HG03280 (cell line): Measurements from ENCODE around the gene YES1.
"Not testable (repeated sequence)": the region's sequence is repeated elsewhere in the genome, so short reads cannot be mapped to it uniquely, and the experiment has no call there.

Experiments
- ATAC-seq: cut with Tn5 transposase; IDR thresholded peaks from one replicate; pipeline ENCODE4 v1.9.1; 2021; ENCODE audit warnings: mild to moderate bottlenecking, moderate library complexity; ENCODE audit not compliant: unreplicated experiment

The YES1 gene

DNA sequence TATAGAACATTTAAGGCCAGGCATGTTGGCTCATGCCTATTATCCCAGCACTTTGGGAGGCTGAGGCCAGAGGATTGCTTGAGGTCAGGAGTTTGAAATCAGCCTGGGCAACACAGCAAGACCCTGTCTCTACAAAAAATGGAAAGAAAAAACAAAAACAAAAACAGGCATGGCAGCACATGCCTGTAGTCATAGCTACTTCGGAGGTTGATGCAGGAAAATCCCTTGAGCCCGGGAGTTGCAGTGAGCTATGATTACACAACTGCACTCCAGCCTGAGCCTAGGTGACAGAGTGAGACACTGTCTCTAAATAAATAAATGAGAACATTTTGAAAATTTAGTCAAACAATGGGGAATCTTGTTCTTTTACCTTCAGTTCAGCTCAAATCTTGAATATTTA is 12.1 kb upstream of the YES1 start:
- no peak for ATAC-seq

DNA sequence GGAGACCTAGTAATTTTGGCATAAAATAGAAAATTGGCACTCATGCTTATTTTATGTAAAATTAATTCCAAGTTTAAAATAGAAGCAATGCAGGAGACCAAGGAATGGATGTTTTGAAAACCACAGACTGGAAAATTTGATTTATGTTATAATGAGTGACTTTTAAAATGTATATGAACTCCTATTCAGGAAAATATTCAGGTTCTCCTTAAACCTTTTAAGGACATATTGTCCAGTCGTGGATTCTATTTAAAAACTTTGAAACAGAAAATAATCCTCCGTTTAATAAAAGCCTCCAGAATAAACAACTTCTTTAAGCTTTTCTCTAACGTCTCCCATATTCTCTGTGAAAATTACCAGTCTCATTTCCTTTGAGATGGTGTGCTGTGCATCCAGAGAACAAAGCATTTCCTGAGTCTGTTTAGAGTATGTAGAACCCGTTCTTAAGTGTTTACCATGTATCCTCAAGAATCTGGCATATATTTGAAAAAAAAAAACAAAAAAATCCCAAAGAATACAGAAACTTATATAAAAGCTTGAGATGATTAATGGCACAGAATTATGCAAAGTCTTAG is 8.6 kb upstream of the YES1 start:
- no peak for ATAC-seq

DNA sequence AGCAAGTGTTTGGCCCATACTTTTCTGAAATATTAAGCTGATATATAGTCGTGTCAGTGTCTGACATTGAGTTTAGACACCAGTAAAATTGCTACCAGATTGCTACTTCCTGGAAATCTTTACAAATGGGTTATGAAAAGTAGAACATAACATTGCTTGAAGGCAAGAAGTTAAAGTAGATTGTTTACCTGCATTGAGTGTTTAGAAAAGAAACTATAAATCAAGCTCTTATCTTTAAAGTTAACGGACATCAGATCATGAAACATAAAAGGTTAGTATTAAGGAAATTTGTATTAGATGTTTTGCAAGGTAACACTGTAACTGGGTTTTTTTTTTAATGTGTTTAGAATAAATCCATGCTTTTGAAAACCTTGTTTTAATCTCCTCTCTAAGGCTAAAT is 4.8 kb upstream of the YES1 start:
- no peak for ATAC-seq

DNA sequence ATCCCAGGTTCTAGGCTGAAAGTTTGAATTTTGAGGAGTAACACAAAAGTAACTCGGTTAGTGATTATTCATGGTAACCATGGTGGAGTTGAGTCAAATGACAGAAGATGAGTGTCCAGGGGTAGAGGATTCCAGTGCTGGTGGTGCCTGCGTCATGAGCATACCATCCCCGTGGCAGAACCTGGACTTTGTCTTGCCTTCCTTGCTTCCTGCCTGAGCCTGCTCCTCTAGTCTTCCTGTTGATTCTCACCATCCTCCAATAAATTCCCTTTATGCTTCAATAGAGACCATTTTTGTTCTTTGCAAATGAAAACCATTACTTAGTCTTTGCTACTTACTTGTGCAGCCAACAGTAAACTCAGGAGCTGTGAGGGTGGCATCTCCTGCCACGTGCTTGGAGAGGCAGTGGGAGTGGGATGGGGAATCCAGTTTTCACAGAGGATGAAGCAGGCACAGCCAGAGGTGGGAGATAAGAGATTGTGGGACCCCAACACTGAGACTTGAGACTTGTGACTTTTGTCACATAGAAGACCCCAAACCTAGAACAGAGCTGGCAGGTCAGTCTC is 4.1 kb upstream of the YES1 start:
- no peak for ATAC-seq

DNA sequence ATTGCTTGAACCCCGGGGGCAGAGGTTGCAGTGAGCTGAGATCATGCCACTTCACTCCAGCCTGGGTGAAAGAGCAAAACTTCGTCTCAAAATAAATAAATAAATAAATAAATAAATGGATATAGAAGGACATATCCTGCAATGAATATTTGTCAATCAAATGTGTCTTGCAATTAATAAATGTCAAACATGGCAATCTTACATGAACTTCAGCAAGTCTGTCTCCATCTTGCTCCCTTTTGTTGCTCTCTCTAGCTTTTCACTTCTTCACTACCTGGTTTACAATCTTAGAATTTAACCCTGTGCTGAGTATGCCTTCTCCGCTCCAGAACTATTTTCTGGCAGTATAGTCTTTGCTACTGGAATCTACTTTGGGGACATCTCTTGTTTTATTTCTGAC is 3.3 kb upstream of the YES1 start:
- no peak for ATAC-seq

DNA sequence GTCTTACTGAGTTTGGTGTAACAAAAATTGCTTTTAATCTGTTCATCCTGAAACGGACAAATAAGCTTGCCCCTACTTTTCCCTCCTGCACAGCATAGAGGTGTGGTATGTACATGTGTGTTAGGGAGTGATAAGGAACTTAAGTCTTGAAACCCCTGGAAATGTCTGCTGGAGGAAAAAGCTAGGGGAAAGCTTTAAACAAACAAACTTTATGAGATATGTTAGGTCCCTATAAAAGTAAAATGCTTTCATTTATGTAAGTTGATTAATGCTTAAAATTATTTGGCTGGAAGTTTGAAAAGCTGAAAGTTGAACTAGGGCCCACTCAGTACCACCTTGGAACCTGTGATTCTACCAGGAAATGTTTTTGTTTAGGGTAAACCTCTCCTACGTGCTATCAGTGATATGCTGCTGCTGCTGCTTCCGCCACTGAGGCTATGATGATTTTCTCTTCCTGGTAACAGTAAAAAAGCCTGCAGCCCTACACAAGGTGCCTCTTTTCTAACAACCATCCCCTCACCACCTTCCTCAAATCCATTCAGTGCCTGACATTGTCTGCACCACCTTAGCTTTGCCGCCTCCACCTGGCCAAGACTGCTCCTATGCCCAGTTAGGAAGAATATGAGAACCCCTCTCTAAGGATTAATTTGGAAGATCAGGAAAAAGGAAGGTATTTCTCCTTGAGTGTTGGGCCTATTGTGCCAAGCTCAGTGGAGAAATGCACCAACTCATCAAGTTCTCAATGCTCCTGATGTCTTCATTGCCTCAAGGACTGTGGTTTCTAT is 2.5 kb upstream of the YES1 start:
- ATAC-seq = no peak

DNA sequence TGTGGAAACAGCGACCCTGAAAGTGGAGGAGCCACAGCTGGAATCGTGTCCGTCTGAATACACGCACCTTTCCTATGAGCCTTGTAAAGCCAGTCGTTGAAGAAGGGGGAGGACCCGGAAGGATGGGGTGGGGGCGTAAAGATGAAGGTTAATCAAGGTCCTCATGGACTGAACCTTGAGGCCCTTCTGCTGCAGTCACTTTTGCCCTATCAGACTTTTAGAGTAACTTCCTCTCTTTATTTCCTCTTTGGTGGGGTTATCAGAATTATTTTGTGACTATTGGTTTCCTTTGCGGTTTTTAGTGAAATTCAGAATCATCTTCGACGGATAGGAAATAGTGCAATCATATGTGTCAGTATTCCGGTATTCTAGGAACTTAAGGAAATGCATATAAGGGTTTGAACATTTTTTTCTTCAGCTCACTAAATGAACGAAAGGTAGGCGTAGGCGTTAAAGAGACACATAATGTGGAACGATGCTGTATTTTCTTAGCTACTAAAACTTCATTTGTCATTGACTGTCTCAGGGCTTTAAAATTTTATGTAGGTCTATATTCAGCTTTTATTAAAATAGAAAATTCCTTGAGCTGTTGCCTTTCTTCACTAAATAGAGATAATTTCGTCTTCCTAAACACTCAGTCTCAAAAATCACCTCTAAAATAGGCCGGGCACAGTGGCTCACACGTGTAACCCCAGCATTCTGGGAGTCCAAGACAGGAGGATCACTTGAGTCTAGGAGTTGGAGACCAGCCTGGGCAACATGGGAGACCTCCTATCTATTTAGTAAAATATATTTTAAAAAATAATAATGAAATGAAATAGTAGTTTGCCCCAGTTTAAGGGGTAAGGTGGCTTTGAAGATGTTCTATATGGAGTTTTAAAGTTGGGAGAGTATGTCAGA is 1.4 kb upstream of the YES1 start:
- ATAC-seq = no peak

DNA sequence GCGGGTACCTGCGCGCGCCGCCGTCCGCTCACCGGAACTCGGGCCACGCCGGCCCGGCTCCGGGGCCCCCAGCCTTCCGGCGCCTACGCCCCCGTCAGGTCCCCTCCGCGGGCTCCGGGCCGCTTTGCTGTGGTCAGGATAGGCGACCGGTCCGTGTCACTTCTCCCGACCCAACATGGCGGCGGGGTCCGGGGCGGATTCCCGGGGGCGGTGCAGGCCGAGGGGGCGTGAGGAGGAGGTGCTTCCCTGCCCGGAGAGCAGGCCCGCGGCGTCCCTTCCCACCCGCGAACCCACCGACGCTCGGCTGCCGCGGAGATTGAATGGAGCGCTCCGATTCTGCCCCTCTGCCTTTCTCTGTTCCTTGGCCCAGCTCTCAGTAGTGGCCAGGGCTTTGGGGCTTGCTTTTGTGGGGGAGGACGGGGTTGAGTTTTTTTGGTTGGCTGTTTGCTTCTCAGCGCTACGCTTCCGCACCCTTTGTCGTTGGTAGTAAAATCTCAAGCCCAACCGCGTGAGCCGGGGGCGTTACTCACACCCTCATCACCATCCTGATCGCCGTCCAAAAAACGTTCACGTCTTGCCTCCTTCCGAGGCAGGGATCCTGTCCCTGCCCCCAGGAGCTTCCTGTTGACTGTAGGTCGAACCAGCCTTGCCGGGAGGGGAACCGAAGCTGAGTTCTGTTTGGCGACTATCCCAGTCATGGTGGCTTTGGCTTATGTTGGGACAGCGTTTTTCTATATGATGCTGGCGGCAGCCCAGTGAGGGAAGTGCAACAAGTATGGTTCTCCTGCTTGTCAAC is 532 bp upstream of the YES1 start:
- peak; percentile 42 for ATAC-seq

DNA sequence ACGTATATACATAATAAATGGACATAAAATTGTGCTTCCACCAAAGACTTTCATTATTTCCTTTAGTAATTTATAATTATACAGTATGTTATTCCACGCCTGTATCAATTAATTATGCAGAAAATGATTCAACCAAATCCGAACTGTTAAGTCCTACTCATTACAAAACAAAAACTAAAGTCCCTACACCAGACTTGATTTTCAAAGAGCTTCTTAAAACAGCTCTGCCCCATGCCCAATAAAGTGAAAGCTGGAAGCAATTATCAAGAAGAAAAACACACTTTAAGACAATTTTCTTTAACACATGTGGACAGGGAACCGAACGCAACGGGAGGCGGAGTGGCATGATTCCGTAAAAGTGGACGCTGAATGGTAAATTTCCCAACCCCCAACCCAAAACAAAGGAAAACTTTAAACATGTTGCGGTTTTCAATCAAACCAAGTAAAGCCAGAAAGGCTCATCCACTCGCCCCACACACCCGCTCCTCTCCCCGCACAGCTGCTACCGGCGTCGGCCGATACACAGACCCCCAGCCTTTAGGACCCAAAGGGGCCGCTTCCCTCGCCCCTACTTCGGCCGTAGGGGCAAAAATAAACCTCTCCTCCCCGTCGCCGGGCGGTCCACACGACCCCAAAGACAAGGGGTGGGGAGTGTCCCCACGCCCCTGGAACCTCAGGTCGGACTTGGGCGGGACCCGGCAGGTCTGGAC is 705 bp downstream of the YES1 start:
- ATAC-seq = peak; percentile 28

DNA sequence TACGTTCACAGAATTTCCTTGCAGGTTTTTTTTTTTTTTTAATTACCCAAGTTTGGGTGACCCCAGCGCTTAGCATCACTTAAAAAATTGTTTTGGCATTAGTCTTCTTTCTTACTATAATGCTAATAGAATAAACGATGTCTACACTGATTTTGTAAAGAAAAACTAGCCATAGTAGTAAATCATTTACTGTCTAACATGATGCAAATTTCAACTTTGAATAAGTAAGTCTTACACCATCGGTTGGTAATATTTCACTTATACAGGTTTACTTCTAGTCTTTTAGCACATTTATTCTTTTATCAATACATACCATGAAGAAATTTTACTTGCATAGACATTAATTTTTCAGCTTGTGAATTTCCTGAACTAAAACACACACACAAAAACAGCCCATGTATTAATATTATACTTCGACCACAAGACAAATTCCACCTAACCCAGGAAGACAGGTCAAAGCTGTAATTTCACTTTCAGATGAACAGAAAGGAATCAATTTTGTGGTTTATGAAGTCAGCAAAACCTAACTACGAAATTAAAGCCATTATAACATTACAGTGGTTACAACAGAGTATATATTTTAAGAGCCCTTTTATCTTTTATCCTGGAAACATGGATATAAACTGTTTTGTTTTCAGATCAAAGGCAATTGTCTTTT is 1.9 kb downstream of the YES1 start:
- peak; percentile 20 for ATAC-seq

DNA sequence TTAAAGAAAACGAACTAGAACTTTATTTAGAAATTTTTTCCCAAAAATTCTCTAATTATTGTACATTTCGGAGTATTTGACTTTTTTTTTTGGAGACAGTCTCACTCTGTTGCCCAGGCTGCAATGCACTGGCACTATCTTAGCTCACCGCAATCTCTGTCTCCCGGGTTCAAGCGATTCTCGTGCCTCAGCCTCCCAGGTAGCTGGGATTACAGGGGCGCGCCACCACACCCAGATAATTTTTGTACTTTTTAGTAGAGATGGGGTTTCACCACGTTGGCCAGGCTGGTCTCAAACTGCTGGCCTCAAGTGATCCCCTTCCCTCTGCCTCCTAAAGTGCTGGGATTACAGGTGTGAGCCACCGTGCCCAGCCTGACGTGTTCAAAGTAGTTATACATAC is 2.8 kb downstream of the YES1 start:
- ATAC-seq = not testable (repeated sequence)

DNA sequence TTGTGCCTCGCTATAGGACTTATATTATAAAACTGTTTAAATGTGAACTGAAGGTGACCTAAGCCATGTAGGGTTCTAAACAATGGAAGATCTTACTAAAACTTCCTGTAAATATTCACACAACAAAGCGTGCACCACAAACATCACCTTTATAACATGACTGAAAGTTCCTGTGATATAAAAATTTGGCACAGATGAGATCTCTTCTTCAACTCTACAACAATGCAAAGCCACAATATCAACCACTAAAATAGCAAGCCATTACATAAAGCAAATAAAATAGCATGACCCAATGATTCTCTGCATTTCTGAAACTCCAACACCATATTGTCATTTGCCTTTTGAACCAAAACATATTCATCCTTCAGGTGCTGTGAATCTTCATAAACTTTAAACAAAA is 3.5 kb downstream of the YES1 start:
- ATAC-seq = no peak

DNA sequence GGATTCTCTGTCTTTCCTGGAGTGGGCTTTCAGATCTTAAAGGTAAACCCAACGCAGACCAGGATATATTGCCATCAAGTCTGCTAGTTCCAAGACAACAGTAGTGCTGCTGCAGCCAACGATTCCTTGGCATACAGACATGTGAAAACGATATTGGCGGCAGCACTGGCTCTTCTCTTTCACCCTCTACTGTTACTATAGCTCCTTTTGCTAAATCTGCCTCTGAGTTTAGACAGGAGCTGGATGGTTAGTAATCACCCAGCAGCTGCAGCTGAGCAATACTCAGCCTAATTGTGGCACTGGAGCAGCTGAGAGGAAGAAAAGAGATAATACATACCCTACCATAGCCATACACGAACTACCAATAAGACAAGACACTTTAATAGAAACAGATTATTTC is 4.0 kb downstream of the YES1 start:
- ATAC-seq = no peak

DNA sequence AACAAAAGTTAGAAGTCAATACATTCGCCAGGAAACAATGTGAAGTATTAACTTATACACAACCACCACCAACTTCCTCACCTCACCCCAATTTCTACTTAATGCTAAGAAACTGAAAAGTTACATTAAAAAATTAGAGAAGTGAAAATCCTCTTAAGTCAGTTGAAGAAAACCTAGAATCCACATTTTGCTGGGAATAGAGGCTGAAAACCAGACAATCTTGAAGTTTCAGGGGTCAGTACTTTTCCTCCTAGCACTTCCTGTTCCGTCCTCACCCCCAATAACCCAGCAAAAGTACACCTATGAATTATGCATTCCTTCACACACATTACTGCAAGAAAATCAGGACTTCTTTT is 6.3 kb downstream of the YES1 start:
- ATAC-seq = no peak

DNA sequence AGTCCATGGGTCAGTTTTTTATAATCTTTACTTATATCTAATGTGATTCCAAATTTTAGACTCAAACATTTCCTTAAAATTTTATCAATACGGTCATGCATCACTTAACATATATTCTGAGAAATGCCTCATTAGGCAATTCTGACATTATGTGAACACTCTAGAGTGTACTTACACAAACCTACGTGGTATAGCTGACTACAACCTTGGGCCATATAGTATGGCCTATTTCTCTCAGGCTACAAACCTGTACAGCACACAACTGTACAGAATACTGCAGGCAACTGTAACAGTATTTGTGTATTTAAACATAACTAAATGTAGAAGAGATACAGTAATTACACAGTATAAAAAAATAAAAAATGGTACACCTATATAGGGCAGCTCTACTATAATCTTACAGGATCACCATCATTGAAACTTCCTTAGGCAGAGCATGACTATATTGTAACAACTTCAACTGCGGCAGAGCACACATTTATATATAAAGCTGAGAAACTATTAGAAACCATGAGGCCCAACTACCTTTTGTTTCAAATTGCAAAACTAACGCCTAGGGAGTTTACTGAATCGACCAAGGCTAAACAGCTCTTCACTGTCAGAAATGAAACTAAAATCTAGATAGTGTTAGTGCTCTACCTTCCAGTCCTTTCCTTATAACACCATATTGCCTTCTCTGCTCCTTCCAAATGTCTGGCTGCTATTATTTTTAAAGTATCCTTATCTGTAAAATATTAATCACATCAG is 6.9 kb downstream of the YES1 start:
- no peak for ATAC-seq

DNA sequence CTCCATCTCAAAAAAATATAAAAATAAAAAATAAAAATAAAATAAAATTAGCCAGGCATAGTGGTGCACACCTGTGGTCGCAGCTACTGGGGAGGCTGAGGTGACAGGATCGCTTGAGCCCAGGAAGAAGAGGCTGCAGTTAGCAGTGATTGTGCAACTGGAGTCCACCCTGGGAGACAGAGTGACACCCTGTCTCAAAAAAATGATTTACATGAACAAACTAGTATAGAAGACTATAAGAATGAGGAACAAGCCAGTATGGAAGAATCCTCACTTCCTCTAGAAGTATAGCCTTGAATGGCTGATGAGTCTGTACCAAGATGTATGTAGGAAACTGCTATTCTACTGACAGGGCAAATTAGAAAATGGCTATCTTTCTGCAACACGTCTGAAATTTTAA is 10.9 kb downstream of the YES1 start:
- ATAC-seq = no peak

DNA sequence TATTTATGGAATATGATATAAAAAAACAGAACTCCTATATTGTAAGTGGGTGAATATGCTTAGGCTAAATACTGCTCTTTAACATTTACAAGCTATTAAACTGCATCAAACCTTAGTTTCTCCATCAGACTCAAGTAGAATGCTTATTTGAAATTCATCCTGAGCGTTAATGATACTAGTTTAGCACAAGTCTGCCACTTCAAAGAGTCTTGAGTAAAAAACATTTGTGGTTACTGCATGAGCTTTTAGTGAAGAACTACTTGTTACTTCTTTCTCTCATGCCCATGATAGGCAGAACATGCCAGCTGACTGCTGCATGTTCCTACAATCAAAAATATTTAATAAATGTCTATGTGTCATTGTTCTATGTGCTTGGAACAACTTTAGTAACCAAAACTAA is 12.1 kb downstream of the YES1 start:
- ATAC-seq = no peak

DNA sequence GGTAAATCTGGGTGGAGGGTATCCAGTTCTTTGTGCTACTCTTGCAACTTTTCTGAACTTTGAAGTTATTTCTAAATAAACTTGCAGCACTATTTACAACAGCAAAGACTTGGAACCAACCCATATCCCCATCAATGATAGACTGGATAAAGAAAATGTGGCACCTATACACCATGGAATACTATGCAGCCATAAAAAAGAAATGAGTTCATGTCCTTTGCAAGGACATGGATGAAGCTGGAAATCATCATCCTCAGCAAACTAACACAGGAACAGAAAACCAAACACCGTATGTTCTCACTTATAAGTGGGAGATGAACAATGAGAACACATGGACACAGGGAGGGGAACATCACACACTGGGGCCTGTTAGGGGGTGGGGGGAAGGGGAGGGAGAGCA is 16.7 kb downstream of the YES1 start:
- not testable (repeated sequence) for ATAC-seq

DNA sequence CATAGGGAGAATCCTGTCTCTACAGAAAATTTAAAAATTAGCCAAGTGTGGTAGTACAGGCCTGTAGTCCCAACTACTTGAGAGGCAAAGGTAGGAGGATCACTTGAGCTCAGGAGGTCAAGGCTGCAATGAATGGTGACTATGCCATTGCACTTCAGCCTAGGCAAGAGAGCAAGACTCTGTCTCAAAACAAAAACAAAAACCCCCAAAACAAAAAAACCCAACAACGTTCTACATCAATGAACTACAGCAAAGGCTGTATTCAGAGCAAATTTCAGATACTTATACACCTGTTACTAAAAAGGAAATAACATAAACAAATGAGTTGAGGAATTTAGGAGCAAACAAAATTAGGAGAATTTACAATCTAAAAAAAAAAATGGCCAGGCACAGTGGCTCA is 22.6 kb downstream of the YES1 start:
- no peak for ATAC-seq
